Endothelial cell of umbilical vein (primary cell): ENCODE data around the gene ZNF627. TPM values are rescaled to one million over a fixed set of nuclear protein-coding genes. Genes with fewer than 3 reads are reported as not detected.

ENCODE experiments used
- BruUV-seq: library from RNA; stranded (reverse); fragments of 400-500 nt; replicated peaks from 2 replicates; lab custom pipeline; 2021; lab: Mats Ljungman, UMichigan
- CTCF ChIA-PET: fragments of 300-600, 350-600 bp; sonication (Branson Sonifier 250); formaldehyde crosslinking; loops from one replicate; lab custom pipeline; 2021; ENCODE audit warnings: antibody characterized with exemption, inconsistent platforms; lab: Charles Lee
- POLR2A ChIA-PET: fragments of 300-600, 350-600 bp; sonication (Branson Sonifier 250); formaldehyde crosslinking; loops from one replicate; lab custom pipeline; 2021; ENCODE audit warnings: antibody characterized with exemption, inconsistent platforms; lab: Charles Lee
- DNase-seq: peaks from one replicate; pipeline ENCODE4 v3.0.0-alpha.2; 2011; ENCODE audit warnings: low read depth, low spot score
- FAIRE-seq: peaks from 2 replicates; lab custom pipeline; 2011; peaks lifted over from hg19 to GRCh38; lab: Jason Lieb, UNC
- H2AFZ ChIP-seq: 2 replicates; pipeline ENCODE4 v1.6.0; 2012; ENCODE audit warnings: low read depth, low read length, control low read depth, inconsistent platforms
- H3K27ac ChIP-seq: 2 replicates; pipeline ENCODE4 v1.5.1; 2011; ENCODE audit warnings: low read depth, mild to moderate bottlenecking, control low read depth, low read length, moderate library complexity; ENCODE audit not compliant: insufficient read depth
- H3K27me3 ChIP-seq, 2 experiments: 2 replicates each; pipeline versions ENCODE4 v1.6.0 to v1.6.1; 2011; ENCODE audit warnings: low read length in 2 of 2, mixed read lengths in 1 of 2; ENCODE audit not compliant: control insufficient read depth in 2 of 2, insufficient read depth in 2 of 2
- H3K36me3 ChIP-seq, 2 experiments: 2 replicates in 1 of 2; 3 replicates in 1 of 2; pipeline ENCODE4 v1.5.1; 2011; ENCODE audit warnings: low read length in 2 of 2, mild to moderate bottlenecking in 1 of 2, moderate library complexity in 1 of 2; ENCODE audit not compliant: control insufficient read depth in 2 of 2, insufficient read depth in 2 of 2; ENCODE audit errors: extremely low read depth in 1 of 2
- H3K4me1 ChIP-seq: 3 replicates; pipeline ENCODE4 v1.5.1; 2011; ENCODE audit warnings: mild to moderate bottlenecking, low read length; ENCODE audit not compliant: control insufficient read depth, insufficient read depth; ENCODE audit errors: extremely low read depth
- H3K4me2 ChIP-seq: 2 replicates; pipeline ENCODE4 v1.6.1; 2011; ENCODE audit warnings: low read length, control low read depth, mixed read lengths; ENCODE audit not compliant: insufficient read depth
- H3K4me3 ChIP-seq, 3 experiments: fragments of 200-600 bp in 1 of 3; sonication (generic), shearing (Covaris generic) in 1 of 3; replicated peaks in 1 of 3; 2 replicates each; pipeline ENCODE4 v1.5.1; 2011 to 2016; ENCODE audit warnings: control low read depth in 3 of 3, low read length in 3 of 3, mild to moderate bottlenecking in 2 of 3, inconsistent platforms in 1 of 3, low read depth in 1 of 3, moderate library complexity in 1 of 3; ENCODE audit not compliant: insufficient read depth in 1 of 3
- H3K79me2 ChIP-seq: 2 replicates; pipeline ENCODE4 v1.6.0; 2012; ENCODE audit warnings: low read length, inconsistent platforms; ENCODE audit not compliant: control insufficient read depth, insufficient read depth
- H3K9ac ChIP-seq: replicated peaks from 2 replicates; pipeline ENCODE3; 2011; ENCODE audit warnings: low read length, control low read depth; ENCODE audit not compliant: insufficient read depth; ENCODE audit errors: extremely low read depth
- H3K9me1 ChIP-seq: replicated peaks from 3 replicates; pipeline ENCODE4 v1.6.0; 2011; ENCODE audit warnings: mild to moderate bottlenecking, low read length; ENCODE audit not compliant: control insufficient read depth, insufficient read depth; ENCODE audit errors: extremely low read depth
- H3K9me3 ChIP-seq: replicated peaks from 2 replicates; pipeline ENCODE4 v1.5.1; 2012; ENCODE audit warnings: low read length, inconsistent platforms; ENCODE audit not compliant: control insufficient read depth, insufficient read depth
- H4K20me1 ChIP-seq: replicated peaks from 2 replicates; pipeline ENCODE3; 2011; ENCODE audit warnings: mild to moderate bottlenecking, low read length; ENCODE audit not compliant: control insufficient read depth, insufficient read depth; ENCODE audit errors: extremely low read depth
- CTCF ChIP-seq, 2 donors: IDR thresholded peaks; 1 replicate in 1 of 2; 2 replicates in 1 of 2; pipeline ENCODE4 v1.5.1; 2011; ENCODE audit warnings: low read length in 2 of 2, mild to moderate bottlenecking in 2 of 2, moderate library complexity in 2 of 2, control low read depth in 1 of 2, inconsistent platforms in 1 of 2, low read depth in 1 of 2; ENCODE audit not compliant: insufficient read depth in 1 of 2; ENCODE audit errors: extremely low read depth in 1 of 2
- EZH2 ChIP-seq: IDR thresholded peaks from 2 replicates; pipeline ENCODE4 v1.6.1; 2012; ENCODE audit warnings: borderline replicate concordance, low read depth, mild to moderate bottlenecking, moderate library complexity, low read length, inconsistent platforms; ENCODE audit not compliant: severe bottlenecking
- FOS ChIP-seq: IDR thresholded peaks from 2 replicates; pipeline ENCODE4 v1.6.1; 2011; ENCODE audit warnings: mild to moderate bottlenecking, low read length, moderate library complexity, borderline replicate concordance; ENCODE audit not compliant: insufficient read depth
- GATA2 ChIP-seq: IDR thresholded peaks from 2 replicates; pipeline ENCODE4 v1.7.0; 2011; ENCODE audit warnings: low read depth, mild to moderate bottlenecking, moderate library complexity, mixed read lengths, low read length; ENCODE audit not compliant: insufficient read length, insufficient read depth
- JUN ChIP-seq: IDR thresholded peaks from 2 replicates; pipeline ENCODE4 v1.6.1; 2011; ENCODE audit warnings: borderline replicate concordance, low read depth; ENCODE audit not compliant: insufficient read length, insufficient read depth
- MAX ChIP-seq: IDR thresholded peaks from 2 replicates; pipeline ENCODE4 v1.6.1; 2011; ENCODE audit not compliant: insufficient read depth, insufficient read length
- MYC ChIP-seq: IDR thresholded peaks from one replicate; pipeline ENCODE4 v1.6.1; 2011; ENCODE audit warnings: mild to moderate bottlenecking, low read depth, low read length
- POLR2A ChIP-seq: IDR thresholded peaks from 2 replicates; pipeline ENCODE4 v1.6.1; 2012; ENCODE audit warnings: low read depth, mild to moderate bottlenecking, control low read depth, low read length
- POLR2AphosphoS5 ChIP-seq: IDR thresholded peaks from 2 replicates; pipeline ENCODE4 v1.6.1; 2012; ENCODE audit warnings: low read depth, mild to moderate bottlenecking, control low read depth, low read length, moderate library complexity; ENCODE audit not compliant: insufficient read depth
- dilution Hi-C: fragments of 300-500 bp; cut with MboI; formaldehyde crosslinking; loops from one replicate; pipeline ENCODE4 v1.15.0; 2019; ENCODE audit warnings: low sequenced_read_pairs; ENCODE audit not compliant: extremely low pct_ligation_motif_present
- intact Hi-C: fragments of 100-400 bp; cut with micrococcal nuclease; formaldehyde crosslinking; loops from one replicate; pipeline ENCODE4 v1.10.0; 2022
- polyA plus RNA-seq, 4 experiments: library from polyadenylated mRNA; depleted of rRNA in 3 of 4; stranded (reverse) in 3 of 4; unstranded in 1 of 4; fragments of >200 nt; gene quantifications; 2 replicates each; pipeline versions ENCODE4 v1.2.1 to v1.2.3, GENCODE V29; 2011 to 2012; ENCODE audit warnings: missing spikeins in 1 of 4
- total RNA-seq: library from RNA; stranded (reverse); gene quantifications from 2 replicates; pipeline ENCODE4 v1.2.3, GENCODE V29; 2021

The ZNF627 gene
- total and polyA plus RNA-seq, 2 donors (not counting 3 experiments of a cell fraction or from before 2014, with no cell fraction given): 5.6 to 9.7 TPM

- H3K4me1 ChIP-seq: no peaks in the 10 kb centered on the region
- H3K79me2 ChIP-seq: no peaks in the 10 kb centered on the region
- ChIA-PET CTCF (no interaction called here), POLR2A (no interaction called here)
- no peak for TF ChIP-seq CTCF (IDR thresholded peaks at IDR 0.05; ENCODE audit: extremely low read depth in 1 of 2, insufficient read depth in 1 of 2, low read depth in 1 of 2, low read length in 2 of 2)
- no peak for TF ChIP-seq MYC
- TF ChIP-seq POLR2A: no peak
- TF ChIP-seq GATA2: no peak
- TF ChIP-seq POLR2AphosphoS5: no peak
- no peak for TF ChIP-seq EZH2
- no peak for TF ChIP-seq FOS
- no peak for TF ChIP-seq MAX
- no peak for TF ChIP-seq JUN
- no peak overlapping the region for H3K4me2 ChIP-seq
- no TSS peak for BruUV-seq
- H3K27ac ChIP-seq: no peak overlapping the region
- H3K36me3 ChIP-seq: no peaks in the 10 kb centered on the region
- no peak overlapping the region for H3K9ac ChIP-seq
- H3K9me3 ChIP-seq: no peaks in the 10 kb centered on the region
- dilution Hi-C loops: no loop called here
- intact Hi-C loops: no loop called here
- H3K9me1 ChIP-seq: no peaks in the 10 kb centered on the region
- H4K20me1 ChIP-seq: no peaks in the 10 kb centered on the region
- DNase-seq: no peak
- no peak overlapping the region for H3K4me3 ChIP-seq
- no peaks in the 10 kb centered on the region for H3K27me3 ChIP-seq
- H2AFZ ChIP-seq: no peak overlapping the region
- no peak for FAIRE-seq
These were observed 45.6 kb downstream of the ZNF627 start for GRCh38 chr19:11642902-11643301.
